Ovary (tissue), 9 donors: ENCODE results near the gene MAP2K7. TPM values are rescaled to one million over a fixed set of nuclear protein-coding genes. Genes with fewer than 3 reads are reported as not detected.
"Not testable (repeated sequence)": the region's sequence is repeated elsewhere in the genome, so short reads cannot be mapped to it uniquely, and the experiment has no call there.

Source experiments
- DNase-seq, 5 donors: peaks; one replicate each; pipeline ENCODE4 v3.0.0-alpha.2; 2019 to 2020
- H3K27ac ChIP-seq, 2 donors: fragments of 200-600 bp; one replicate each; pipeline versions ENCODE4 v1.5.1 to v1.8.0; 2019 to 2022
- H3K27me3 ChIP-seq: fragments of 200-600 bp; one replicate; pipeline ENCODE4 v1.8.0; 2022
- H3K36me3 ChIP-seq: fragments of 200-600 bp; sonication (generic); one replicate; pipeline ENCODE4 v1.5.1; 2019
- H3K4me1 ChIP-seq: one replicate; pipeline ENCODE4 v1.8.1; 2013; ENCODE audit warnings: mild to moderate bottlenecking, moderate library complexity; ENCODE audit not compliant: insufficient read depth
- H3K4me3 ChIP-seq: fragments of 200-600 bp; sonication (generic); one replicate; pipeline ENCODE4 v1.5.1; 2017
- H3K9me3 ChIP-seq, 2 donors: fragments of 200-600 bp in 1 of 2; sonication (generic) in 1 of 2; one replicate each; pipeline versions ENCODE4 v1.5.1 to v1.8.1; 2013 to 2019; ENCODE audit warnings: mild to moderate bottlenecking in 1 of 2, moderate library complexity in 1 of 2
- CTCF ChIP-seq, 3 donors: fragments of 450-650 bp in 2 of 3; fragments of 200-600 bp in 1 of 3; IDR thresholded peaks; one replicate each; pipeline versions ENCODE4 v1.5.1 to v1.8.0; 2016 to 2022; ENCODE audit warnings: antibody characterized with exemption in 3 of 3, mild to moderate bottlenecking in 1 of 3
- EP300 ChIP-seq: sonication (generic); formaldehyde crosslinking; IDR thresholded peaks from one replicate; pipeline ENCODE4 v1.6.1; 2017; ENCODE audit warnings: antibody characterized with exemption
- POLR2A ChIP-seq: fragments of 450-650 bp; IDR thresholded peaks from one replicate; pipeline ENCODE4 v1.6.1; 2017; ENCODE audit warnings: antibody characterized with exemption, mild to moderate bottlenecking, moderate library complexity
- WGBS, 3 donors: extraction: QIAGEN DNeasy Blood & Tissue Kit in 1 of 3; methylation state at CpG; one replicate each; pipeline versions ENCODE4 v1.1.5 to v1.1.7; 2013 to 2017; 5-methylcytosine and 5-hydroxymethylcytosine counted together
- intact Hi-C, 4 donors: fragments of 100-400 bp; cut with DNase I; formaldehyde crosslinking; loops; one replicate each; pipeline versions ENCODE4 v1.11.0 to v1.15.1; 2022 to 2023
- polyA plus RNA-seq, 2 donors: library from polyadenylated mRNA; stranded (reverse); fragments of 200-250 nt in 1 of 2; fragments of 350-450 nt in 1 of 2; fragmentation: Illumina TruSeq in 1 of 2; extraction: RNeasy Lipid Tissue Mini Kit (QIAGEN cat#74804) in 1 of 2; gene quantifications; one replicate each; pipeline ENCODE4 v1.2.3, GENCODE V29; 2013 to 2014
- total RNA-seq, 7 donors: library from RNA; depleted of rRNA in 2 of 7; stranded (reverse); fragments of >200 nt in 2 of 7; fragmentation: NEBNext Ultra II Directional in 3 of 7; extraction: Animal tissue kit (Norgen Biotek cat#: 25700) in 3 of 7; gene quantifications; one replicate each; pipeline versions ENCODE4 v1.1.0 to v1.2.4, GENCODE V29; 2016 to 2023
- donor health status: DM: no; HTN: no; CAD: no; lungs with moderate emphysema.
- donor health status: DM: no; HTN: no; CAD: no.
- donor health status: Bipolar disorder and iron deficiency.
- donor health status: DM: yes; HTN: yes; CAD: no.
- donor health status: DM: no; HTN: no; CAD: no.
- donor health status: DM: yes; HTN: yes; CAD: no.

The MAP2K7 gene
- total and polyA plus RNA-seq, 9 donors, result 6.3 to 35.5 (median 26.3) TPM

- peak; percentile 74 to 88 (median 83) for DNase-seq
- H3K36me3 ChIP-seq, result no peaks in the 10 kb centered on the region
- intact Hi-C loops, result no loop called here
Measured at GRCh38 chr19:7928741-7929701, 25.3 kb downstream of the MAP2K7 start.

GRCh38 chr19:7930030-7930429 is 26.4 kb downstream of the MAP2K7 start:
- H3K27me3 ChIP-seq, H3K4me3 ChIP-seq, H3K36me3 ChIP-seq, H3K9me3 ChIP-seq, intact Hi-C loops: not testable (repeated sequence)
- 75 to 83% (median 77%) methylated on average over 11 of the region's 11 CpGs for WGBS, 3 donors
- H3K27ac ChIP-seq, result peak overlapping the region in 1 of 2 donors; percentile 82
- peaks cover 26% of the 10 kb centered on the region for H3K4me1 ChIP-seq
- DNase-seq, result peak in 2 of 5 donors; percentile 15 to 33

More at GRCh38 chr19:7928741-7929701, 25.3 kb downstream of the MAP2K7 start:
- Histone ChIP-seq H3K9me3 (no peaks in the 10 kb centered on the region), H3K4me3 (peak overlapping the region; percentile 13), H3K27ac (peak overlapping the region; percentile 82 to 88), H3K27me3 (no peaks in the 10 kb centered on the region), H3K4me1 (peaks cover 31% of the 10 kb centered on the region)
- TF ChIP-seq POLR2A, result no peak
- peak in 2 of 3 donors; percentile 34 to 36 for TF ChIP-seq CTCF (IDR thresholded peaks at IDR 0.05)
- no peak for TF ChIP-seq EP300
- WGBS, 3 donors, result 5 to 11% (median 8%) methylated on average over 24 of the region's 24 CpGs

GRCh38 chr19:7930765-7931164 is 27.1 kb downstream of the MAP2K7 start:
- no peak for DNase-seq
- Histone ChIP-seq H3K27ac (peak overlapping the region; percentile 11 to 35), H3K36me3 (no peaks in the 10 kb centered on the region), H3K27me3 (no peaks in the 10 kb centered on the region), H3K4me1 (peaks cover 24% of the 10 kb centered on the region), H3K4me3 (no peak overlapping the region), H3K9me3 (no peaks in the 10 kb centered on the region)
- 73 to 78% (median 76%) methylated on average over 7 of the region's 7 CpGs for WGBS, 3 donors
- intact Hi-C loops, result no loop called here
- TF ChIP-seq EP300 (no peak), POLR2A (no peak), CTCF (IDR thresholded peaks at IDR 0.05) (no peak)

GRCh38 chr19:7931221-7932061 is 27.8 kb downstream of the MAP2K7 start:
- TF ChIP-seq CTCF (IDR thresholded peaks at IDR 0.05) (no peak), POLR2A (no peak), EP300 (no peak)
- H3K27ac ChIP-seq, result peak overlapping the region; percentile 11 to 35
- peak; percentile 14 to 45 (median 39) for DNase-seq
- intact Hi-C loops, result no loop called here
- no peaks in the 10 kb centered on the region for H3K36me3 ChIP-seq
- peaks cover 23% of the 10 kb centered on the region for H3K4me1 ChIP-seq
- H3K27me3 ChIP-seq, result no peaks in the 10 kb centered on the region
- no peak overlapping the region for H3K4me3 ChIP-seq
- WGBS, 3 donors, result 83 to 90% (median 86%) methylated on average over 36 of the region's 36 CpGs
- H3K9me3 ChIP-seq, result no peaks in the 10 kb centered on the region
